DND-41 (cell line): ENCODE measurements around the gene KCNK15.

ENCODE experiments used
- CTCF ChIP-seq: IDR thresholded peaks from 2 replicates; pipeline ENCODE4 v1.5.1; 2012; ENCODE audit warnings: borderline replicate concordance, low read length, moderate library complexity, mild to moderate bottlenecking; ENCODE audit not compliant: poor library complexity, severe bottlenecking; ENCODE audit errors: extremely low read depth
- EZH2 ChIP-seq: IDR thresholded peaks from 3 replicates; pipeline ENCODE4 v1.6.1; 2012; ENCODE audit warnings: borderline replicate concordance, low read depth, mild to moderate bottlenecking, moderate library complexity, low read length, inconsistent platforms; ENCODE audit not compliant: severe bottlenecking

GRCh38 chr20:44716309-44717106, 29.2 kb upstream of the KCNK15 start:
- TF ChIP-seq CTCF: no peak
- TF ChIP-seq EZH2: no peak
